Measurements from ENCODE around the gene MLLT1.

MLLT1 gene

GRCh38 chr19:6221878-6222746 is 57.7 kb downstream of the MLLT1 start:
- no peak for DNase-seq (ENCODE audit: low spot score)

GRCh38 chr19:6221220-6221877 is 58.4 kb downstream of the MLLT1 start:
- DNase-seq (ENCODE audit: low spot score) = no peak

GRCh38 chr19:6220385-6221191 is 59.2 kb downstream of the MLLT1 start:
- no peak for DNase-seq (ENCODE audit: low spot score)

- peak; percentile 84 for DNase-seq (ENCODE audit: low spot score)
Observed at GRCh38 chr19:6219586-6220290, 60.0 kb downstream of the MLLT1 start.

GRCh38 chr19:6219147-6219525 is 60.6 kb downstream of the MLLT1 start:
- DNase-seq (ENCODE audit: low spot score) = no peak

GRCh38 chr19:6218491-6219146 is 61.2 kb downstream of the MLLT1 start:
- peak; percentile 83 for DNase-seq (ENCODE audit: low spot score)

GRCh38 chr19:6217752-6218334 is 61.9 kb downstream of the MLLT1 start:
- no peak for DNase-seq (ENCODE audit: low spot score)

GRCh38 chr19:6216996-6217751 is 62.6 kb downstream of the MLLT1 start:
- no peak for DNase-seq (ENCODE audit: low spot score)

GRCh38 chr19:6216236-6216995 is 63.4 kb downstream of the MLLT1 start:
- no peak for DNase-seq (ENCODE audit: low spot score)

GRCh38 chr19:6215701-6216235 is 64.0 kb downstream of the MLLT1 start:
- no peak for DNase-seq (ENCODE audit: low spot score)

- DNase-seq (ENCODE audit: low spot score) = no peak
Observed at GRCh38 chr19:6214881-6215541, 64.8 kb downstream of the MLLT1 start.

GRCh38 chr19:6213696-6214641 is 65.8 kb downstream of the MLLT1 start:
- no peak for DNase-seq (ENCODE audit: low spot score)

GRCh38 chr19:6213266-6213595 is 66.5 kb downstream of the MLLT1 start:
- no peak for DNase-seq (ENCODE audit: low spot score)

- no peak for DNase-seq (ENCODE audit: low spot score)
Observed at GRCh38 chr19:6212403-6213265, 67.1 kb downstream of the MLLT1 start.

- DNase-seq (ENCODE audit: low spot score) = no peak
Observed at GRCh38 chr19:6211632-6212402, 68.0 kb downstream of the MLLT1 start.
